Fibroblast of the aortic adventitia (primary cell): ENCODE measurements around the gene ASB6. TPM values are rescaled to one million over a fixed set of nuclear protein-coding genes. Genes with fewer than 3 reads are reported as not detected.

Experiments
- DNase-seq: peaks from one replicate; pipeline ENCODE4 v3.0.0-alpha.2; 2010; ENCODE audit warnings: low read depth
- H3K4me3 ChIP-seq: 2 replicates; pipeline ENCODE4 v1.5.1; 2011; ENCODE audit warnings: low read depth, mild to moderate bottlenecking, control low read depth, low read length, moderate library complexity
- total RNA-seq: library from RNA; depleted of rRNA; stranded (reverse); fragments of >200 nt; gene quantifications from 2 replicates; pipeline ENCODE4 v1.2.3, GENCODE V29; 2012; ENCODE audit warnings: low replicate concordance
- TF ChIP-seq, protein P1 (sequence below): IDR thresholded peaks from 2 replicates; pipeline ENCODE4 v1.5.1; 2011; ENCODE audit warnings: mild to moderate bottlenecking, low read length, control low read depth, inconsistent platforms; ENCODE audit not compliant: insufficient read depth

ASB6 gene
- total RNA-seq, 1 donor, result 14.0 TPM

DNA sequence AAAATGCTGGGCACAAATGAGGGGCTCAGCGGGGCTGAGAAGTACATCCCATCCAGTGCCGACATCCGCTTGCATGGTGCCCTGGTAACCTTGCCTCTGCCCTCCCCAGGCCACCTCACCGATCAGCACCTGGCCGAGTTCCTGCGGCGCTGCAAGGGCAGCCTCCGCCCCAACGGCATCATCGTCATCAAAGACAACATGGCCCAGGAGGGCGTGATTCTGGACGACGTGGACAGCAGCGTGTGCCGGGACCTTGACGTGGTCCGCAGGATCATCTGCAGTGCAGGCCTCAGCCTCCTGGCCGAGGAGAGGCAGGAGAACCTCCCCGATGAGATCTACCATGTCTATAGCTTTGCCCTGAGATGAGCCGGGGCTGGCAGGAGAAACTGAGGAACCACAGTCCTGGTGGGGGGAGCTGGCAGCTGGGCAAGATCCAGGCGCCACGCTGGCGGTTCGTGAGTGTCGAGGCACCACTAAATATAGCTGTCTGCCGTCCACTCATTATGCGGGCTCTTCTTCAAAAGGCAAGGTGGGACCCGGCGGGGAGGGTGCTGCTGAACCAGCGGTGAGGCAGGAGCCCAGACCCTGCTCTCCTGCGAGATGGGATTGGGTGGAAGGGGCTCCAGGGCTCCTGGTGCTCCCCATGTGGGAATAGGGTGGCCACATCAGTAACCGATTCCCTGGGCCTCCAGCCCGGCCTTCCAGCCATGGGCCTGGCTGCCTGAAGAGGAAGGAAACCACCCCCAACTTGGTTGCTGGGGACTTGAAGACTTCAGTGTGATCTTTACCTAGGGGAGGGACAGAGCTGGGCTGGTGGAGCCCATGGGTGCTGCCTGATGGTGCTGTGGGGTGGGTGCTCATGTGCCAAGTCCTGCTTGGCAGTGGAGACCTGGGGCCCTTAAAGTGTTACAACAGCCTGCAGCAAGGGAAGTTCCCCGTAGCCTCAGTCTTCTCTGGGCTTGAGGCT, 6.6 kb downstream of the ASB6 start:
- no peak overlapping the region for H3K4me3 ChIP-seq
- TF ChIP-seq, protein P1, sequence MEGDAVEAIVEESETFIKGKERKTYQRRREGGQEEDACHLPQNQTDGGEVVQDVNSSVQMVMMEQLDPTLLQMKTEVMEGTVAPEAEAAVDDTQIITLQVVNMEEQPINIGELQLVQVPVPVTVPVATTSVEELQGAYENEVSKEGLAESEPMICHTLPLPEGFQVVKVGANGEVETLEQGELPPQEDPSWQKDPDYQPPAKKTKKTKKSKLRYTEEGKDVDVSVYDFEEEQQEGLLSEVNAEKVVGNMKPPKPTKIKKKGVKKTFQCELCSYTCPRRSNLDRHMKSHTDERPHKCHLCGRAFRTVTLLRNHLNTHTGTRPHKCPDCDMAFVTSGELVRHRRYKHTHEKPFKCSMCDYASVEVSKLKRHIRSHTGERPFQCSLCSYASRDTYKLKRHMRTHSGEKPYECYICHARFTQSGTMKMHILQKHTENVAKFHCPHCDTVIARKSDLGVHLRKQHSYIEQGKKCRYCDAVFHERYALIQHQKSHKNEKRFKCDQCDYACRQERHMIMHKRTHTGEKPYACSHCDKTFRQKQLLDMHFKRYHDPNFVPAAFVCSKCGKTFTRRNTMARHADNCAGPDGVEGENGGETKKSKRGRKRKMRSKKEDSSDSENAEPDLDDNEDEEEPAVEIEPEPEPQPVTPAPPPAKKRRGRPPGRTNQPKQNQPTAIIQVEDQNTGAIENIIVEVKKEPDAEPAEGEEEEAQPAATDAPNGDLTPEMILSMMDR, result no peak
- DNase-seq, result no peak

DNA sequence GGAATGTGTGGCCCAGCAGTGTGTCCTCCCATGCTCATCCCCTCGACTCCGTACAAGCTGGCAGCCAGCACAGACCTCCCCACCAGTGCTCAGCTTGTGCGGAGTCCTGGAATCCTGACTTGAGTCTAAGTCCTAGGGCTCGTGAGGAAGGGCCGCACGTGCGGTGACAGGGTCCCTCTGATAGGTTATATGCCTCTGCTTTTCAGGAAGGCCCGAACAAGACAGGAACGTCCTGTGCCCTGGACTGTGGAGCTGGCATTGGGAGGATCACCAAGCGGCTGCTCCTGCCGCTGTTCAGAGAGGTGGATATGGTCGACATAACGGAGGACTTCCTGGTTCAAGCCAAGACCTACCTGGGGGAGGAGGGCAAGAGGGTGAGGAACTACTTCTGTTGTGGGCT, 8.1 kb downstream of the ASB6 start:
- DNase-seq, result no peak

DNA sequence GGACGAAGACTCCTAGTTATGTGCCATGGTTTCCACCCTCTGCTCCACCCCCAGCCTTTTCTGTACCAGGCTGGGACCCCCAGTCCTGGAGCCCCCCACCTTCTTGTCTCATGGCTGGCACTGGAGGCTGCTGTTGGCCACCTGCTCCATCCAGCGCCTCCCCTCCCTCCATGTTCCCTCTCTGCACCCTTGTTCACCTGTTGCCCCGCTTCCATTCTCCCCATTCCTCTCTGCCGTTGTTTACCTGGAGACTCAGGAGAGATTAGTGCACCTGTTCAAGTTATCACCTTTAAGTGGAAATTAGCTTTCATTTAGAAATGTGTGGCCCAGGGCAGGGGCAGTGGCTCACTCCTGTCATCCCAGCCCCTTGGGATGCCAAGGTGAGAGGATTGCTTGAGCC, 8.7 kb downstream of the ASB6 start:
- H3K4me3 ChIP-seq, result no peak overlapping the region
- DNase-seq, result no peak
- TF ChIP-seq, protein P1, result no peak

More for the DNA sequence above, 8.1 kb downstream of the ASB6 start:
- TF ChIP-seq, protein P1, result no peak
- no peak overlapping the region for H3K4me3 ChIP-seq

DNA sequence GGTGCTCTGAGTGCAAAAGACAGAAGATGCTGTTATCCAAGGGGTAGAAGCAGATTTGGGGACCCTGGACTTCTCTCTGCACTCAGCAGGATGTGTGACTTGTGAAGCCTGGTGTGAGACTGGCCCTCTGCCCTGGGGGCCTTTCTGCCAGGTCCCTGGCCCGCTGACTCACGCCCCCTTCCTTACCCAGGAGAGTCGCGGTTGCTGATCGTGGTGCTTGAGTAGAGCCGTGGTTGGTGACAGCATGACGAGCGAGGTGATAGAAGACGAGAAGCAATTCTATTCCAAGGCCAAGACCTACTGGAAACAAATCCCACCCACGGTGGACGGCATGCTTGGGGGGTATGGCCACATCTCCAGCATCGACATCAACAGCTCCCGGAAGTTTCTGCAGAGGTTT, 9.5 kb downstream of the ASB6 start:
- TF ChIP-seq, protein P1, result no peak
- DNase-seq, result no peak

DNA sequence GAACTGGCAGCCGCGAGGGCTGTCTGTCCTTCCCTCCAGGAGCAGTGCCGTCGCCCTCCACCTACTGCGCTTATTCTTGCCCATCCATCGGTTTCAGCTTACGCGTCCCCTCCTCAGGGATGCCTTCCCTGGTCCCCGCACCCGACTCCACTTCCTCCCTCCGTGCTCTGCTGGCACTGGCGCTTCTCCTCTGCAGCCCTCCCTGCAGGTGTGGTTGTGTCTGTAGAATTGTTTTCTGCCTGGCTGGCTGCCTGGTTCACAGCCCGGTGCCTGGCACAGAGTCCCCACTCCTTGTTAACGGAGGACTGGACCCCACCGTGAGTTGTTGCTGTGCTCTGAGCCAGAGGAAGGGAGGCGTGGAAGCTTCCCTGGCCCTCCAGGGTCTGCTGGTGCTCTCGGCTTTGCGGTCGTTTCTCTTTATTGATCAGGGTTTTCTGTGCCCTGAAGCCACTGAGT, 10.2 kb downstream of the ASB6 start:
- no peak for DNase-seq
- no peak overlapping the region for H3K4me3 ChIP-seq
- TF ChIP-seq, protein P1, result no peak

More for the DNA sequence above, 9.5 kb downstream of the ASB6 start:
- H3K4me3 ChIP-seq, result no peak overlapping the region

DNA sequence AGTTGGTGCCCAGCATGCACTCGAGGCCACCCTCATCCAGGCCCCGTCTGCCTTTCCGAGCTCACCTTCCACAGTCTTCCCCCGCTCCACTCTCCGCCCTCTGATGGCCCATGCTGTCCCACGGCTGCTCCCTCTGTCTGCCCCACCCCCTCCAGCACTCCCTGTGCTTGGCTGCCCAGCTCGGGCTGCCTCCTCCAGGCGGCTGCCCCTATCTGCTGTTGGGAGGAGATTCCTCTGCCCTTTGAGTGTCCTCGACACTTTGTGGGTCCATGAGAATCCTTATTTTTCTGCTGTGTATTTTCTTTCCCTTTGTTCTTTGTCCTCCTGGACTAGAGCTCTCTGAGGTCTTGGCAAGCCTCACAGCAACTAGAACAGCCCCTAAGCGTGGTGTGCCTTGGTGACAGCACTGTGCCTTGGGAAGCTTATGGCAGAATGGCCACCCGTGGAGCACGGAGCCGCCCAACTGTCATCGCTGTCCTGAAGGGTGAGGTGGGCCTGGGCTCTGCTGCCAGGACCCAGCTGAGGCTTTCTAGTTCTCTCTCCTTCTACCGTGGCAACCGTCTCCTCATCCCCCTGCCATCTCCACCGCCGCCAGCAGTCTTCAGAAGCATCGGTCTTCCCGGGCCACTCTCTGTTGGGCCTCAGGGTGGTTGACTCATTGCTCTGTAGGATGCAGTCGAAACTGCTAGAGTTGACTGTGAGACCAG, 10.8 kb downstream of the ASB6 start:
- TF ChIP-seq, protein P1, result no peak
- H3K4me3 ChIP-seq, result no peak overlapping the region
- no peak for DNase-seq
